Epithelial cell of proximal tubule (primary cell): ENCODE results near the gene MTUS2. TPM values are rescaled to one million over a fixed set of nuclear protein-coding genes. Genes with fewer than 3 reads are reported as not detected.
A peak's percentile ranks its signal among the peaks of the same experiment; 100 is the strongest.

Experiments
- DNase-seq: peaks from one replicate; pipeline ENCODE4 v3.0.0-alpha.2; 2011; ENCODE audit warnings: low read depth
- H3K4me3 ChIP-seq: 2 replicates; pipeline ENCODE4 v1.5.1; 2011; ENCODE audit warnings: low read depth, mild to moderate bottlenecking, low read length
- CTCF ChIP-seq: conservative IDR thresholded peaks from 2 replicates; pipeline ENCODE4 v1.5.1; 2012; ENCODE audit warnings: low read depth, mild to moderate bottlenecking, low read length
- total RNA-seq: library from RNA; depleted of rRNA; stranded (reverse); fragments of >200 nt; gene quantifications from 2 replicates; pipeline ENCODE4 v1.2.3, GENCODE V29; 2015

MTUS2 gene
- total RNA-seq, 1 donor from 2014 or later, result not detected

GRCh38 chr13:29359181-29359580, 539.0 kb downstream of the MTUS2 start:
- DNase-seq, result no peak
- H3K4me3 ChIP-seq, result no peak overlapping the region
- no peak for TF ChIP-seq CTCF

DNA sequence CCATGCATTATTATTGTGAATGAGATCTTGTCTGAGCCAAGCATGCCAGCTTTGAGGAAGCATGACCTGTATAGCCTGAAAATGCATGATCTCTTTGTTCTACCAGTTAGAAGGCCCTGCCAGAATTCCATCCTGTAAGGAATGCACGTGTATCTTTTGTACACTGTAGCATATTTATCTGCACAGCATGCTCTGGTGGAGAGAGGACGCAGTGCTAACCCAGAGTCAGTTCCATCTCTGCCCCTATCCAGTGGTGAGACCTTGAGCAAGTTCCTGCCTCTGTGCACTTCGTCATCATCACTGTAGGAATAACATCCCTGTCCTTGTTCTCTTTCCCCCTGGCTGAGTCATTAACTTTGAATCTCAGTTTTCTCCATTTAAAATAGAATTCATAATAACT, 541.6 kb downstream of the MTUS2 start:
- TF ChIP-seq CTCF, result no peak
- H3K4me3 ChIP-seq, result no peak overlapping the region
- DNase-seq, result no peak

GRCh38 chr13:29362849-29363604, 542.9 kb downstream of the MTUS2 start:
- no peak overlapping the region for H3K4me3 ChIP-seq
- TF ChIP-seq CTCF, result peak; percentile 85
- DNase-seq, result peak; percentile 9

DNA sequence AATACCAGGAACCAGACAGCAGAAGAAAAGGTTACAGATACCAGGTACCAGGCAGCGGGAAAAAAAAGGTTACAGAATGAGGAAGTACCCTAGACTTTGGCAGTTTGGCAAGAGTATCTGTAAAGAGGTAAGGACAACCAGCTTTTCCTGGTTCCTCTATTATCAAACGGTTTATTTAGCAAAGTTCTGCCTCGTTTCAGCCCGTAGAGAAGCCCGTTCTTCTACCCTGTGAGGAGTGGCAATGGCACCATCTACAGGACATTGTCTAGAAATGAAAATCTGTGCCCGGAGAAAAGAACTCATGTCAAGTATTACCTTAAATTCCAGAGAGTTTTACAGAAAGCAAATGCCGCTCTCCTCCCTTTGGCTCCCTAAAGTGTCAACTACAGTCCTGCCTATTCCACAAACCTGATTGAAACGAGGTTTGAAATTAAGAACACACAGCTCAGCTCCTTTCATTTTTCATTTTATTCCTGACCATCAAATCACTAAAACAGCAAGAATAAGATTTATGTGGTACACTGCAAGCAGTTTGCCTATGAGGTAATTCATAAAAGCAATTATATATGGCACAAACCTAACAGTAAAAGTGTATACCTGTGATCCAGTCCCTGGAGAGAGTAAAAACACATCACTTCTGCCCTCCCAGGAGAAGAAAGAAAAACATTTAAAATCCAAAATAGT, 549.1 kb downstream of the MTUS2 start:
- no peak overlapping the region for H3K4me3 ChIP-seq
- DNase-seq, result peak; percentile 2
- TF ChIP-seq CTCF, result peak; percentile 68

- no peak for TF ChIP-seq CTCF
- no peak for DNase-seq
- no peak overlapping the region for H3K4me3 ChIP-seq
Observed at GRCh38 chr13:29379281-29379680, 559.1 kb downstream of the MTUS2 start.

GRCh38 chr13:29379865-29380264, 559.7 kb downstream of the MTUS2 start:
- TF ChIP-seq CTCF, result no peak
- no peak overlapping the region for H3K4me3 ChIP-seq
- no peak for DNase-seq
